Stimulated activated naive CD8-positive, alpha-beta T cell treated with anti-CD3 and anti-CD28 coated beads, Interleukin-15, Interleukin-2, amounts not matched to agents 100 ng/mL and 50 ng/mL, for 24 hours (primary cell): Measurements from ENCODE around the gene LINGO1.

Experiments
- H3K27ac Mint-ChIP-seq: one replicate; pipeline ENCODE4 v1.8.0; 2021; ENCODE audit warnings: mild to moderate bottlenecking, mixed read lengths
- H3K27me3 Mint-ChIP-seq: one replicate; pipeline ENCODE4 v1.8.0; 2021; ENCODE audit warnings: mixed read lengths
- H3K36me3 Mint-ChIP-seq: one replicate; pipeline ENCODE4 v1.8.0; 2021; ENCODE audit warnings: low read depth, mixed read lengths
- H3K4me1 Mint-ChIP-seq: one replicate; pipeline ENCODE4 v1.8.0; 2021; ENCODE audit warnings: low read depth, mixed read lengths
- H3K4me3 Mint-ChIP-seq: one replicate; pipeline ENCODE4 v1.8.0; 2021; ENCODE audit warnings: mild to moderate bottlenecking, mixed read lengths
- H3K9me3 Mint-ChIP-seq: one replicate; pipeline ENCODE4 v1.8.0; 2021; ENCODE audit warnings: mixed read lengths

The LINGO1 gene

GRCh38 chr15:77632534-77633133 lies at the start of gene LINGO1:
TSS of gene LINGO1 (minus strand) at chr15:77632912. CDS start at chr15:77632315, 597 bp downstream.
- H3K36me3 Mint-ChIP-seq, result no peaks in the 10 kb centered on the region
- H3K4me1 Mint-ChIP-seq, result peaks cover 3% of the 10 kb centered on the region
- H3K4me3 Mint-ChIP-seq, result peak within 1 kb of the TSS; percentile 32
- H3K9me3 Mint-ChIP-seq, result no peaks in the 10 kb centered on the region
- H3K27me3 Mint-ChIP-seq, result peaks cover 59% of the 10 kb centered on the region
- H3K27ac Mint-ChIP-seq, result no peak within 1 kb of the TSS

GRCh38 chr15:77681362-77681761 lies 48.6 kb upstream of the LINGO1 start:
- Mint-ChIP-seq H3K27me3 (peaks cover 24% of the 10 kb centered on the region), H3K4me1 (no peaks in the 10 kb centered on the region), H3K27ac (no peak overlapping the region), H3K36me3 (no peaks in the 10 kb centered on the region), H3K9me3 (no peaks in the 10 kb centered on the region), H3K4me3 (no peak overlapping the region)

GRCh38 chr15:77676569-77677375 lies 44.1 kb upstream of the LINGO1 start:
- Mint-ChIP-seq H3K27ac (no peak overlapping the region), H3K4me1 (no peaks in the 10 kb centered on the region), H3K36me3 (no peaks in the 10 kb centered on the region), H3K9me3 (no peaks in the 10 kb centered on the region), H3K4me3 (no peak overlapping the region), H3K27me3 (peaks cover 16% of the 10 kb centered on the region)

DNA sequence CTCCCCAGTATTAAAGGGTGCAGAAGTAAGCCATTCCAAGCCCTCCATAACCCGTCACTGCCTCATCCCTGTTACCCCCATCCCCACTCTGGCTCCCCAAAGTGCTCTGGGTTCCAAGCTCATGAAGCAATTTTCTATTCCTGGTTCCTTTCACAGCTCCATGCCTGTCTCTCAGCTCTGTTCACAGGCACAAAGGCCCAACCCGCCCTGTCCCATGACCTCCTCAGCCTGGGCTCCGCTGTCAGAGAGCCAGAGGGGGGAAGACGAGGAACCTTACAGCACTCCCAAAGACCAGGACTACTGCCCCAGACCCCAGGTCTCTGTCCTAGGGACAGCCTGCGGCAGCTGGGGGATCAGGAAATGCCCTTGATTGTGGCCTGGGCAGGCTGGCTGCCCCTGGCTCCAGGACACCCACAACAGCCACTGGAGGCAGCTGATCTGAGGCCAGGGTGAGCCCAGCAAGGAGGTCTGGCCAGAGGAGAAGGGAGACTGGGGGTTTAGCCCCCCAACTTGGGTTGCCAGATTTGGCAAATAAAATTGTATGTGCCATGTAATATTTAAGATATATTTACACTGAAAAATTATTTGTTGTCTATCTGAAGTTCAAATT lies 43.2 kb upstream of the LINGO1 start:
- H3K36me3 Mint-ChIP-seq, result no peaks in the 10 kb centered on the region
- peaks cover 11% of the 10 kb centered on the region for H3K27me3 Mint-ChIP-seq
- H3K27ac Mint-ChIP-seq, result no peak overlapping the region
- H3K9me3 Mint-ChIP-seq, result no peaks in the 10 kb centered on the region
- H3K4me3 Mint-ChIP-seq, result no peak overlapping the region
- H3K4me1 Mint-ChIP-seq, result no peaks in the 10 kb centered on the region

DNA sequence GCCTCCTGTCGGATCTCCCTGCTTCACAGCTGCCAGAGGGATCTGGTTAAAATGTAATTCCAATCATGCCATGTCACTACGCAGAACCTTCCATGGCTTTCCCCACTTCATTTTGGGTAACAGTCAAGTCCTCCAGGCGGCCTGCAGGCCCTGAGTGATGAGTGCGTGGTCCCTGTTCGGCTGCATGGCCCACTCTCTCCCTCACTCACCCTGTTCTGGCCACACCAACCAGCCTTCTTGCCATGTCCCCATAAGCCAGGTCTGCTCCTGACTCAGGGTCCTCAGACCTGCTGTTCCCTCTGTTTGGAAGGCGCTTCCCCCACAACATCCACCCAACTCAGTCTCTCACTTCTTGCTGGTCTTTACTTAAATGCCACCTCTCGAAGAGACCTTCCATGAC lies 41.6 kb upstream of the LINGO1 start:
- Mint-ChIP-seq H3K27ac (no peak overlapping the region), H3K4me1 (no peaks in the 10 kb centered on the region), H3K4me3 (no peak overlapping the region), H3K9me3 (no peaks in the 10 kb centered on the region), H3K36me3 (no peaks in the 10 kb centered on the region), H3K27me3 (peaks cover 5% of the 10 kb centered on the region)

DNA sequence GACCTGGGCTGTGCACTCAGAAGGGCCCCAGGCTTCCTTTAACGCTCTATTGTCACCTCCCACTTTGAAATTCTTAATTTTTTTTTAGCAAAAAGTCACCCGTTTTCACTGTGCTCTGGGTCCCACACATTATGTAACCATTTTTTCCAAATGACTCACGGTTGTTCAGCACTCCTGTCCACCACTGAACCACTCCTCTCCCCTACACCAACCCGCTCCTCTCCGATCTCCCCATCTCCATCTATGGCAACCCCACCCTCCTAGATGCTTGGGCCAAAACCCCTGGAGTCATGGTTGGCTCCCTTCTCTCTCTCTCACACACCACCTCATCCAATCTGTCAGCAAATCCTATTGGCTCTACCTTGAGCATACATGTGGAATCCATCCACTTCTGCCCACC lies 41.2 kb upstream of the LINGO1 start:
- Mint-ChIP-seq H3K36me3 (no peaks in the 10 kb centered on the region), H3K4me1 (no peaks in the 10 kb centered on the region), H3K27me3 (peaks cover 4% of the 10 kb centered on the region), H3K4me3 (no peak overlapping the region), H3K27ac (no peak overlapping the region), H3K9me3 (no peaks in the 10 kb centered on the region)

DNA sequence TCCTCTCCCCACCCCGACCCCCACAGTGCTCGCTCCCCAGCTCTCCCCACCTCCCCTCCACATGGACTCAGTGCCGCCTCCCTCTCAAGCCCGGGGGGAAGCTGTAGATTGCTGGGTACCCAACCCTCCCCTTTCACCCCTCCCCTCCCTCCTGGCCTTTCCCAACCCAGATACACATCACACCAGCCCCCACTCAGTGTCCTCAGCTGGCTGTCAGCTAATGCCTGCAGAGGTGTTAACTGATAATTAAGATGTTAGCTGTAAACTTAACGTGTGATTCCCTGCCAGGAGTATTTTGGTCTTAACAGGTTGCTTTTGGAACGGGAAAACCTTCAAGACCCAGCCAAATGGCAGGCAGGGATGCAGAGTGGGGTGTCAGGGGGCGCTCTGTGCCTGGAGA lies 39.4 kb upstream of the LINGO1 start:
- H3K36me3 Mint-ChIP-seq, result no peaks in the 10 kb centered on the region
- H3K4me3 Mint-ChIP-seq, result no peak overlapping the region
- peaks cover 4% of the 10 kb centered on the region for H3K27me3 Mint-ChIP-seq

GRCh38 chr15:77671362-77672056 lies 38.8 kb upstream of the LINGO1 start:
- Mint-ChIP-seq H3K4me1 (no peaks in the 10 kb centered on the region), H3K36me3 (no peaks in the 10 kb centered on the region), H3K27ac (no peak overlapping the region), H3K4me3 (no peak overlapping the region), H3K27me3 (peaks cover 9% of the 10 kb centered on the region), H3K9me3 (no peaks in the 10 kb centered on the region)

More for the DNA sequence above, 39.4 kb upstream of the LINGO1 start:
- no peaks in the 10 kb centered on the region for H3K4me1 Mint-ChIP-seq
- H3K27ac Mint-ChIP-seq, result no peak overlapping the region
- H3K9me3 Mint-ChIP-seq, result no peaks in the 10 kb centered on the region

DNA sequence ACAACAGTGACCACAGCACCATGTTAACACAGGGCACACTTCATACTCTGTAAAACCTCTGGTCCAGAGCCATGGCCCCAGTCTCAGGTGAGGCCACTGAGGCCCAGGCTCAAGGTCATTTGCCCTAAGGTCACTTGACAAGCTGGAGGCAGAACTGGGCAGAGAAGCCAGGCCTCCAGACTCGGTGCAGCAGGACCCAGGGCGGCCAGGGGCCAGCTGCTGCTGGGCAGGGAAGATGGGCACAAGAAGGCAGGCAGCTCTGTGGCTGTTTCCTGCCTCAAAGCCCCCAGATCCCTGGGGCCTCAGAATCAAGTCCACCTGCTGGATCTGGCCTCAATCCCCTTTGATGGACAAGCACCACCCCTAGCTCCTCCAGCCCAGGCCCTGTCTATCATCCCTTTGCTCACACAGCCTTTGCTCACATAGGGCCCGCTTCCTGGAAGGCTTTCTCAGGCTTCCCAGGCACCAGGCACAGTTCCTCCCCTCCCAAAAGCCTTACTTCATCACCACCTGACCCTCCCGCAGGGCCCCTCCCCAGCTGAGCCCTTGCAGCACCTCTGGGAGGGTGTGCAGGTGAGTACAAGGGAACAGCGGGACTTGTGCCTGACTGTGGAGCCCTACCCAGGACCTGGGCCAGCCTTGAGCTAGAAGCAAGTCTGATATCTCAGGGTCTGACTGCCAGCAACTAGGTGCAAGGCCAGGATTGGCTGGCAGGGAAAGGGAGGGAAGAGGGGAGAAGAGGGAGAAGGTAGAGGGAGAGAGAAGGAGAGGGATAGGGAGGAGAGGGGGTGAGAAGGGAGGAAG lies 38.0 kb upstream of the LINGO1 start:
- H3K36me3 Mint-ChIP-seq, result no peaks in the 10 kb centered on the region
- no peak overlapping the region for H3K4me3 Mint-ChIP-seq
- peaks cover 9% of the 10 kb centered on the region for H3K27me3 Mint-ChIP-seq
- no peaks in the 10 kb centered on the region for H3K9me3 Mint-ChIP-seq
- H3K27ac Mint-ChIP-seq, result no peak overlapping the region
- no peaks in the 10 kb centered on the region for H3K4me1 Mint-ChIP-seq

- Mint-ChIP-seq H3K27ac (no peak overlapping the region), H3K4me1 (no peaks in the 10 kb centered on the region), H3K27me3 (peaks cover 9% of the 10 kb centered on the region), H3K9me3 (no peaks in the 10 kb centered on the region), H3K4me3 (no peak overlapping the region), H3K36me3 (no peaks in the 10 kb centered on the region)
These were observed 37.2 kb upstream of the LINGO1 start for GRCh38 chr15:77669896-77670295.

GRCh38 chr15:77667338-77668234 lies 34.9 kb upstream of the LINGO1 start:
- H3K27me3 Mint-ChIP-seq, result peaks cover 9% of the 10 kb centered on the region
- no peaks in the 10 kb centered on the region for H3K9me3 Mint-ChIP-seq
- H3K27ac Mint-ChIP-seq, result no peak overlapping the region
- no peaks in the 10 kb centered on the region for H3K4me1 Mint-ChIP-seq
- no peak overlapping the region for H3K4me3 Mint-ChIP-seq
- no peaks in the 10 kb centered on the region for H3K36me3 Mint-ChIP-seq

DNA sequence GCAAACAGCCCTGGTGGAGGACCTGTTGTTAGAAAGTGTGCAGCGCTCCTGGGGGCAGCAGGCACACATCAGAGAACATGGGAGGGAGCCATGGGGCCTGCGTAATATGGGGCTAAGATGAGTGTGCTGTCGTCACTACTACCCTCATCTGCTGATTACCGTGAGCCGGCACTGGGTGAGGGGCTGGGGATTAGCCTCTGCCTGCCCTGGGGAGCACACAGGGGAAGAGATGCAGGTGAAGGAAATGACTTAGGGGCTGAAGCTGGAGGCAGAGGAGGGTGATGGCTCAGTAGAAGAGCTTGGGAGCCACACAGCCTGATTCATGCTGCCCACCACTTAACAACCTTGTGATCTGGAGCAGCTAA lies 33.6 kb upstream of the LINGO1 start:
- no peaks in the 10 kb centered on the region for H3K9me3 Mint-ChIP-seq
- H3K27ac Mint-ChIP-seq, result no peak overlapping the region
- H3K4me3 Mint-ChIP-seq, result no peak overlapping the region
- H3K27me3 Mint-ChIP-seq, result peaks cover 9% of the 10 kb centered on the region
- no peaks in the 10 kb centered on the region for H3K4me1 Mint-ChIP-seq
- no peaks in the 10 kb centered on the region for H3K36me3 Mint-ChIP-seq

DNA sequence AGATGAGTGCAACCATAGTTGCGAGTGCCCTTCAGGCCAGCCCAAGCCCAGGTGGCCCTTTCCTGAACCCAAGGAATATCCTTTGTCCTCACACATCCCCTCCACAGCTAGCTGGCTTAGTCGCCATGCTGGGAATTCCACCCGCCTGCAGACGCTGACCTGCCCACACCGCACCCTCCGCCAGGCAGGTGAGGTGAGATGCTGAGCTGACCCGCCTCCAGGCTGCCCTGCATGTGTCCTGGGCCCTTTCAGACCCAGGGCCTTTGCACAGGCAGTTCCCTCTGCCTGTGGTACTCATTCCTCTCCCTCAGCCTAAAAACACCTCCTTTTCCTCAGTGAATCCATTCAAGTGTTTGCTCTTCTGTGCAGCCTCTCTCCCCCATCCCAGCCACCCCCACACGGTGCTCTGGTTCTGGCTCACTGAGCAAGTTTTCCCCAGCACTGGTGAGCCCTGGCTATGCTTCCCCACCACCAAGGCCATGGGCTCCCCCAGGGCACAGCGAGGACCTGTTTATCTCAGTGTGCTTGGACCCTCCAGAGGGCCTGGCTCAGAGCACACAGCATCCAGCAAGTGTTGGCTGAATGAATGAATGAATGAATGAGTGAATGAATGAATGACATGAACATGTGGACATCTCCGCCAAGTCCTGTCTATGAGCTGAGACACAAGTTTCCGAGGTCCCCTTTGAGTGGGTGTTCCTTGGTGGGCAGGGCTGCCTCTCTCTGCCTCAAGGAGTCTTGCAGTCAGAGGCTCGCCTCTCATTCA lies 33.0 kb upstream of the LINGO1 start:
- H3K9me3 Mint-ChIP-seq, result no peaks in the 10 kb centered on the region

More for the DNA sequence above, 33.0 kb upstream of the LINGO1 start:
- Mint-ChIP-seq H3K27me3 (peaks cover 10% of the 10 kb centered on the region), H3K27ac (no peak overlapping the region), H3K4me3 (no peak overlapping the region), H3K4me1 (no peaks in the 10 kb centered on the region), H3K36me3 (no peaks in the 10 kb centered on the region)
